ENCODE data around the gene TMEM9. TPM values are rescaled to one million over a fixed set of nuclear protein-coding genes. Genes with fewer than 3 reads are reported as not detected.
A peak's percentile ranks its signal among the peaks of the same experiment; 100 is the strongest.

TMEM9 gene
- total RNA-seq, 2 experiments from 2014 or later, result 15.7 to 16.5 TPM

DNA sequence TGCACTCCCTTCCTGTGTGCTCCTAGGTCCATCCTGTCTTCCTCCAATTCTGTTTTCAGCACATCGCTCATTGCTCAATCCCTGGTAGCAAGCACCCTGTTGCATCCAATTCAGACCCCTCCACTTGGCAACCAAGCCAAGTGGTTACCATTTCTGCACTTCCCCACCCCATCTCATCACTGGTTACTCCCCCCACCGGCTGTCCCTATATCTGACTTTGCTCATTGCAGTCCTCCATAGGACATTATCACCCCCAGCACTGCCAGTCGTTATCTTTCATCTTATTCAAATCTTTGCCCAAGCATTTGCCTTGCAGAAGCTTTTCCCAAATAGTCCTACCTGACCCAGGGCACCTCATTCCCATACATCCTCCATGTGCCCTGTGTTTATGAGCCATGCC, 2.1 kb upstream of the TMEM9 start:
- peaks cover 19% of the 10 kb centered on the region for H3K27me3 Mint-ChIP-seq
- no peak for TF ChIP-seq CTCF (IDR thresholded peaks at IDR 0.05)
- peaks cover 26% of the 10 kb centered on the region for H3K4me1 Mint-ChIP-seq (ENCODE audit: low read depth)
- POLR2A ChIA-PET, result no interaction called here
- Histone ChIP-seq H3K4me3 (ENCODE audit: low read length) (no peak overlapping the region), H3K27me3 (ENCODE audit: control insufficient read depth in 1 of 2, insufficient read depth in 2 of 2, low read length in 2 of 2) (no peaks in the 10 kb centered on the region), H3K4me1 (ENCODE audit: insufficient read depth, low read length) (peaks cover 15% of the 10 kb centered on the region), H3K27ac (ENCODE audit: low read depth in 1 of 2, low read length in 2 of 2) (no peak overlapping the region), H3K9me3 (ENCODE audit: control insufficient read depth in 1 of 2, insufficient read depth in 1 of 2, low read length in 2 of 2) (no peaks in the 10 kb centered on the region), H3K36me3 (ENCODE audit: insufficient read depth, low read length) (peaks cover 3% of the 10 kb centered on the region)
- H3K36me3 Mint-ChIP-seq (ENCODE audit: low read depth), result peaks cover 8% of the 10 kb centered on the region
- ATAC-seq (ENCODE audit: poor library complexity), result no peak
- CTCF ChIA-PET, result interaction anchor here (1.8 kb wide), 1 partner anchor 37 kb away, joined by 4 read pairs; no protein-coding TSS in a partner anchor
- intact Hi-C loops (cut with DNase I, micrococcal nuclease), result loop anchor here in 1 of 2 experiments (5.0 to 10.0 kb wide), 6 partner anchors 134 to 988 kb away; partner anchors contain the start of genes ARL8A, CSRP1, KIF21B and ZNF281
- no peak for DNase-seq
- no peaks in the 10 kb centered on the region for H3K9me3 Mint-ChIP-seq
- no peak overlapping the region for H3K27ac Mint-ChIP-seq
- H3K4me3 Mint-ChIP-seq, result peak overlapping the region; percentile 63

DNA sequence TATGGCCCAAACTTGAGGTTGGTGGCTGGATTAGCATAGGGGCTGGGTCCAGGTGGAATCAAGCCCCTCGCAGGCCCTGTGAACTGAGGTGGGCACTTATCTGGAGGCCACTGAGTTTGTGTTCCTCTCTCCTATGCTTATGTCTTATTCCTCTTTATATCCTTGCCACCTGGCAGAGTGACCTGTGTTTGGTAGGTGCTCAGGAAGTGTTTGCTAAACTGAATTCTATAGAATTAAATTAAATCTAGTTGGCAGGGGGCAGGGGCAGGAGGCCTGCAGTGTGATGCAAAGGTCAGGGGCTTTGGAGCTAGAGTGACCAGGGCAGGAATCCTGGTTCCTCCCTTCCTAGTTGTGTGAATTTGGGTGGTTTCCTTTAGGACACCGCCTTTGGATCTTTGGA, 1.1 kb upstream of the TMEM9 start:
- no peaks in the 10 kb centered on the region for H3K9me3 Mint-ChIP-seq
- DNase-seq (no peak), ATAC-seq (ENCODE audit: poor library complexity) (no peak)
- TF ChIP-seq CTCF (IDR thresholded peaks at IDR 0.05), result no peak
- peaks cover 18% of the 10 kb centered on the region for H3K36me3 Mint-ChIP-seq (ENCODE audit: low read depth)
- no peak overlapping the region for H3K27ac Mint-ChIP-seq
- CTCF ChIA-PET, result interaction anchor here (1.1 to 1.8 kb wide), 2 partner anchors 13 to 36 kb away, joined by 3 to 4 read pairs; no protein-coding TSS in a partner anchor
- H3K4me3 Mint-ChIP-seq, result peak overlapping the region; percentile 49
- intact Hi-C loops (cut with DNase I, micrococcal nuclease), result loop anchor here in 1 of 2 experiments (5.0 to 10.0 kb wide), 6 partner anchors 133 to 989 kb away; partner anchors contain the start of genes ARL8A, CSRP1, KIF21B and ZNF281
- Histone ChIP-seq H3K9me3 (ENCODE audit: control insufficient read depth in 1 of 2, insufficient read depth in 1 of 2, low read length in 2 of 2) (no peaks in the 10 kb centered on the region), H3K4me1 (ENCODE audit: insufficient read depth, low read length) (peaks cover 15% of the 10 kb centered on the region), H3K36me3 (ENCODE audit: insufficient read depth, low read length) (peaks cover 7% of the 10 kb centered on the region), H3K4me3 (ENCODE audit: low read length) (no peak overlapping the region), H3K27me3 (ENCODE audit: control insufficient read depth in 1 of 2, insufficient read depth in 2 of 2, low read length in 2 of 2) (no peaks in the 10 kb centered on the region), H3K27ac (ENCODE audit: low read depth in 1 of 2, low read length in 2 of 2) (no peak overlapping the region)
- POLR2A ChIA-PET, result no interaction called here
- peaks cover 31% of the 10 kb centered on the region for H3K4me1 Mint-ChIP-seq (ENCODE audit: low read depth)
- peaks cover 14% of the 10 kb centered on the region for H3K27me3 Mint-ChIP-seq

DNA sequence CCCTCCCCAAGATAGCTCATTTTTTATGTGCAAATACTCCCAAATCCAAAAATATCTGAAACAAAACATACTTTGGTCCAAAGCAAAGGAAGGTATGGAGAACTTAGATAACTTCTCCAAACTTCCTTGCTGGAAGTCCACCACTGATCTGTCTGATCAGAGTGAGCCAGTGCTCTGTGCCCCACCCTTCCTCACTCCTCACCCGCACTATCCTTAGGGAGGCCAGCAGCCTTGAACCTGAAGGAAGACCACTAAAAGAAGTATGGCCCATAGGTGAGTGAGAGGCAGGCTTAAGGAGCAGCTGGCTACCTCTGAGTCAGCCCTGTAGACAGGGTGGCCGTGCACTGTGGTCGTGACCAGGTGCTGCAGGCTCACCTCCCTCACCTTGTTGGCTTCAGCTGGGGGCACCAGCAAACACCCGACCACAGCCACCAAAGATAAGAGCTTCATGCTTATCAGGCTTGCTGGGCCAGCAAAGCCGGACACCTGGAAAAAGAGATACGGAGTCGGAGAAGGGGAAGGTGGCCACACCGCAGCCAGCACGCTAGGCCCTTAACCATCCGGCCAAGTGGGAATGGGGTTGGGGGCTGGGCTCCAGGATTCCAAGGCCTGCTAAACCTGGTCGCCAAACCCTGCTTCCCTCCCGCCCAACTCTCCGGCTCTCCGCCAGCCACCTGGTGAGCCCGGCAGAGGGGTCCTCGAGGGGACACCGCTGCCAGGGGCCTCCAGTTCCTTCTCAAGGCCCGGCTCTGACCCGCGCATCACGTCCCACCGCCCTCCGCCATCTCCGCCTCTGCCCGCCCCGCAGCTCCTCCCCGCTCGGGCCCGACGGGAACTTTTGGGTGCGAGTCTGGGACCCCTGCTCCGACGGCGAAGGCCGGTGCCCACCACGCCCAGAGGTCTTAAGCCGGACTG, 543 bp downstream of the TMEM9 start:
- TF ChIP-seq CTCF (IDR thresholded peaks at IDR 0.05), result no peak

More for the DNA sequence above, 543 bp downstream of the TMEM9 start:
- peaks cover 8% of the 10 kb centered on the region for H3K36me3 ChIP-seq (ENCODE audit: insufficient read depth, low read length)
- ChIA-PET POLR2A (interaction anchor here (0.8 to 2.0 kb wide), 8 partner anchors 16 to 483 kb away, joined by 3 to 12 read pairs (median 4); partner anchors contain the start of genes DDX59 and KIF21B), CTCF (interaction anchor here (1.0 to 2.0 kb wide), 3 partner anchors 17 to 39 kb away, joined by 4 to 6 read pairs (median 4); no protein-coding TSS in a partner anchor)
- DNase-seq (no peak), ATAC-seq (ENCODE audit: poor library complexity) (peak; percentile 73)
- intact Hi-C loops (cut with DNase I, micrococcal nuclease), result loop anchor here in 1 of 2 experiments (5.0 to 10.0 kb wide), 7 partner anchors 69 to 991 kb away; partner anchors contain the start of genes ARL8A, CSRP1 and ZNF281
- no peaks in the 10 kb centered on the region for H3K27me3 ChIP-seq (ENCODE audit: control insufficient read depth in 1 of 2, insufficient read depth in 2 of 2, low read length in 2 of 2)
- H3K27ac Mint-ChIP-seq, result peak overlapping the region; percentile 76
- no peak overlapping the region for H3K27ac ChIP-seq (ENCODE audit: low read depth in 1 of 2, low read length in 2 of 2)
- H3K27me3 Mint-ChIP-seq, result peaks cover 10% of the 10 kb centered on the region
- no peaks in the 10 kb centered on the region for H3K9me3 ChIP-seq (ENCODE audit: control insufficient read depth in 1 of 2, insufficient read depth in 1 of 2, low read length in 2 of 2)
- H3K4me3 ChIP-seq (ENCODE audit: low read length), result peak overlapping the region; percentile 84
- H3K4me3 Mint-ChIP-seq, result peak overlapping the region; percentile 91
- H3K4me1 ChIP-seq (ENCODE audit: insufficient read depth, low read length), result peaks cover 18% of the 10 kb centered on the region
- H3K9me3 Mint-ChIP-seq, result no peaks in the 10 kb centered on the region
- peaks cover 36% of the 10 kb centered on the region for H3K4me1 Mint-ChIP-seq (ENCODE audit: low read depth)
- H3K36me3 Mint-ChIP-seq (ENCODE audit: low read depth), result peaks cover 35% of the 10 kb centered on the region

Data from CD4-positive, alpha-beta T cell (primary cell).